ENCODE results near the gene WIPF1.

WIPF1 gene

GRCh38 chr2:174595116-174595809 is 2.3 kb downstream of the WIPF1 start:
- DNase-seq (ENCODE audit: low spot score) = no peak

- DNase-seq (ENCODE audit: low spot score) = no peak
These were observed 3.1 kb downstream of the WIPF1 start for GRCh38 chr2:174594456-174594855.

- no peak for DNase-seq (ENCODE audit: low spot score)
These were observed 3.9 kb downstream of the WIPF1 start for GRCh38 chr2:174593574-174594203.

- DNase-seq (ENCODE audit: low spot score) = no peak
These were observed 4.6 kb downstream of the WIPF1 start for GRCh38 chr2:174593041-174593440.

GRCh38 chr2:174591740-174592139 is 5.9 kb downstream of the WIPF1 start:
- DNase-seq (ENCODE audit: low spot score) = no peak

GRCh38 chr2:174590928-174591648 is 6.5 kb downstream of the WIPF1 start:
- DNase-seq (ENCODE audit: low spot score) = no peak

GRCh38 chr2:174590346-174590745 is 7.3 kb downstream of the WIPF1 start:
- no peak for DNase-seq (ENCODE audit: low spot score)

- no peak for DNase-seq (ENCODE audit: low spot score)
These were observed 8.3 kb downstream of the WIPF1 start for GRCh38 chr2:174589334-174589733.

GRCh38 chr2:174588463-174588862 is 9.1 kb downstream of the WIPF1 start:
- no peak for DNase-seq (ENCODE audit: low spot score)

GRCh38 chr2:174587579-174587978 is 10.0 kb downstream of the WIPF1 start:
- no peak for DNase-seq (ENCODE audit: low spot score)

GRCh38 chr2:174586418-174587295 is 10.9 kb downstream of the WIPF1 start:
- no peak for DNase-seq (ENCODE audit: low spot score)

GRCh38 chr2:174585657-174586252 is 11.8 kb downstream of the WIPF1 start:
- DNase-seq (ENCODE audit: low spot score) = no peak

- DNase-seq (ENCODE audit: low spot score) = no peak
These were observed 12.5 kb downstream of the WIPF1 start for GRCh38 chr2:174585146-174585545.

GRCh38 chr2:174581491-174581890 is 16.1 kb downstream of the WIPF1 start:
- DNase-seq (ENCODE audit: low spot score) = no peak

GRCh38 chr2:174580951-174581350 is 16.7 kb downstream of the WIPF1 start:
- DNase-seq (ENCODE audit: low spot score) = no peak

- no peak for DNase-seq (ENCODE audit: low spot score)
These were observed 19.5 kb downstream of the WIPF1 start for GRCh38 chr2:174577967-174578589.

- DNase-seq (ENCODE audit: low spot score) = no peak
These were observed 22.4 kb downstream of the WIPF1 start for GRCh38 chr2:174575124-174575776.

- no peak for DNase-seq (ENCODE audit: low spot score)
These were observed 22.9 kb downstream of the WIPF1 start for GRCh38 chr2:174574657-174575056.

- DNase-seq (ENCODE audit: low spot score) = no peak
These were observed 24.0 kb downstream of the WIPF1 start for GRCh38 chr2:174573621-174574081.

- DNase-seq (ENCODE audit: low spot score) = no peak
These were observed 25.0 kb downstream of the WIPF1 start for GRCh38 chr2:174572556-174572955.
